ENCODE data around the gene MAST4.

The MAST4 gene

GRCh38 chr5:66802941-66803340, 206.7 kb downstream of the MAST4 start:
- ChIA-PET CTCF (interaction anchor here (1.2 kb wide), 1 partner anchor 12 kb away, joined by 6 read pairs; no protein-coding TSS in a partner anchor), POLR2A (no interaction called here)

More at GRCh38 chr5:66802941-66803340, 206.7 kb downstream of the MAST4 start:
- Histone ChIP-seq H3K27ac (ENCODE audit: extremely low read depth, low read depth, low read length) (no peak overlapping the region), H3K9me3 (ENCODE audit: control insufficient read depth, insufficient read depth, low read depth, low read length) (no peaks in the 10 kb centered on the region), H3K4me3 (ENCODE audit: low read depth, low read length) (no peak overlapping the region), H3K4me1 (ENCODE audit: control insufficient read depth, insufficient read depth, low read length) (no peaks in the 10 kb centered on the region), H3K36me3 (ENCODE audit: control insufficient read depth in 2 of 2, insufficient read depth in 1 of 2, low read length in 2 of 2) (no peaks in the 10 kb centered on the region)
- TF ChIP-seq PATZ1 (tag by site-specific recombination; IDR thresholded peaks at IDR 0.05) (no peak), ZNF654 (tag by site-specific recombination; IDR thresholded peaks at IDR 0.05; ENCODE audit: low read depth) (no peak), ZNF561 (tag by site-specific recombination; IDR thresholded peaks at IDR 0.05; ENCODE audit: borderline replicate concordance) (no peak), ZNF837 (tag by site-specific recombination; IDR thresholded peaks at IDR 0.05) (no peak), ZNF404 (tag by site-specific recombination; IDR thresholded peaks at IDR 0.05) (no peak), ZNF747 (tag by site-specific recombination; IDR thresholded peaks at IDR 0.05) (no peak), PRDM2 (tag by site-specific recombination; IDR thresholded peaks at IDR 0.05; ENCODE audit: borderline replicate concordance) (no peak), ZNF335 (tag by site-specific recombination; conservative IDR thresholded peaks at IDR 0.05) (no peak), ZNF548 (tag by site-specific recombination; IDR thresholded peaks at IDR 0.05) (no peak), ZNF776 (tag by site-specific recombination; IDR thresholded peaks at IDR 0.05; ENCODE audit: borderline replicate concordance) (no peak), ZNF184 (tag by site-specific recombination; IDR thresholded peaks at IDR 0.05) (no peak), SCRT2 (tag by site-specific recombination; IDR thresholded peaks at IDR 0.05) (no peak)
- TF ChIP-seq, protein P1, sequence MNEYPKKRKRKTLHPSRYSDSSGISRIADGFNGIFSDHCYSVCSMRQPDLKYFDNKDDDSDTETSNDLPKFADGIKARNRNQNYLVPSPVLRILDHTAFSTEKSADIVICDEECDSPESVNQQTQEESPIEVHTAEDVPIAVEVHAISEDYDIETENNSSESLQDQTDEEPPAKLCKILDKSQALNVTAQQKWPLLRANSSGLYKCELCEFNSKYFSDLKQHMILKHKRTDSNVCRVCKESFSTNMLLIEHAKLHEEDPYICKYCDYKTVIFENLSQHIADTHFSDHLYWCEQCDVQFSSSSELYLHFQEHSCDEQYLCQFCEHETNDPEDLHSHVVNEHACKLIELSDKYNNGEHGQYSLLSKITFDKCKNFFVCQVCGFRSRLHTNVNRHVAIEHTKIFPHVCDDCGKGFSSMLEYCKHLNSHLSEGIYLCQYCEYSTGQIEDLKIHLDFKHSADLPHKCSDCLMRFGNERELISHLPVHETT (tag by site-specific recombination; IDR thresholded peaks at IDR 0.05): no peak
- TF ChIP-seq, protein P2, sequence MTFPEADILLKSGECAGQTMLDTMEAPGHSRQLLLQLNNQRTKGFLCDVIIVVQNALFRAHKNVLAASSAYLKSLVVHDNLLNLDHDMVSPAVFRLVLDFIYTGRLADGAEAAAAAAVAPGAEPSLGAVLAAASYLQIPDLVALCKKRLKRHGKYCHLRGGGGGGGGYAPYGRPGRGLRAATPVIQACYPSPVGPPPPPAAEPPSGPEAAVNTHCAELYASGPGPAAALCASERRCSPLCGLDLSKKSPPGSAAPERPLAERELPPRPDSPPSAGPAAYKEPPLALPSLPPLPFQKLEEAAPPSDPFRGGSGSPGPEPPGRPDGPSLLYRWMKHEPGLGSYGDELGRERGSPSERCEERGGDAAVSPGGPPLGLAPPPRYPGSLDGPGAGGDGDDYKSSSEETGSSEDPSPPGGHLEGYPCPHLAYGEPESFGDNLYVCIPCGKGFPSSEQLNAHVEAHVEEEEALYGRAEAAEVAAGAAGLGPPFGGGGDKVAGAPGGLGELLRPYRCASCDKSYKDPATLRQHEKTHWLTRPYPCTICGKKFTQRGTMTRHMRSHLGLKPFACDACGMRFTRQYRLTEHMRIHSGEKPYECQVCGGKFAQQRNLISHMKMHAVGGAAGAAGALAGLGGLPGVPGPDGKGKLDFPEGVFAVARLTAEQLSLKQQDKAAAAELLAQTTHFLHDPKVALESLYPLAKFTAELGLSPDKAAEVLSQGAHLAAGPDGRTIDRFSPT (tag by site-specific recombination; IDR thresholded peaks at IDR 0.05): no peak
